ENCODE data around the gene NFIX.

NFIX gene

DNA sequence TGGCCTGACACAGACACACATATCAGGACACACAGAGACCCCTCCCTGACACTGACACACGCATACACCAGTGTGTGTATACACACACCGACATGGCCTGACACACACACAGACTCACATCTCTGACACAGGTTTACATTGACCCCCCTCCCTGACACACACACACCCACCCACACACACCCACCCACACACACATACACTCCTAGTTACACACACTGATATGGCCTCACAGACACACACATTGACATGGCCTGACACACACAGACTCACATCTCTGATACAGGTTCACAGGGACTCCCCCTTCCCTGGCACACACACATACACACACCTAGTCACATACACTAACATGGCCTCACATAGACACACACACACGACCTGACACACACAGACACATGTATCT lies 4.4 kb upstream of the NFIX start:
- no peak for DNase-seq

DNA sequence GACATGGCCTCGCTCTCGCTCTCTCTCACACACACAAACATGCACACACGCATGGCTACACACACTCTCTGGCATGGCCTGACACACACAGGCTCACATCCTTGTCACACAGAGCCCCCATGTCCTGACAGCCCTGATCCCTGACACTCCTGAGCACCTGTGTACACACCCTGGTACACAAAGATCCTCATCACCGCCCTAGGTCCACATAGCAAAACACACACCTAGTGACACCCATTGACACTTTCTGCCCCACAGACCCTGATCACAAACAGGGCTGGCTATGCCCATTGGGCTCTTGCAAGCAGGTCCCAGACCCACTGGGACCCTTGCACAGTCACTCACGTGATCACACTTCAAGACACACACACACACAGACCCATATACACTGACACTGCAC lies 4.0 kb upstream of the NFIX start:
- no peak for DNase-seq

- DNase-seq, result no peak
Observed at GRCh38 chr19:12992729-12993128, 2.5 kb upstream of the NFIX start.

DNA sequence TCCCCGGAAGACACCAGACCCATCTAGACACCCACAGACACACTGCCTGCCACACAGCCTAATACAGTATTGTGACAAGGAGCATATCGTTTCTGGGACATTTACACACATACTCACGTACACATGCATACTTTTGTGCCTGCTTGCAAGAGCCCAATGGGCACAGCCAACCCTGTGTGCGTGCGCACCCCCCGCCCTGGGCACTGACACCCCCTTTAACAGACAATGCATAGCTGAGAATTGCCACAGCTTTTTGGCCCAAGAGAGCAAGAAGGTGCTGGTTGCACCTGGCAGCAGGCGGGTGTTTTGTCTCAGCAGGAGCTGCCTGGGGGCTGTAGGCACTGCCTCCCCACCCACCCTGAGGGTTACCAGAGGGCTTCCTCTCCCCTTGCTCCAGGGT lies 1.7 kb upstream of the NFIX start:
- DNase-seq, result no peak

DNA sequence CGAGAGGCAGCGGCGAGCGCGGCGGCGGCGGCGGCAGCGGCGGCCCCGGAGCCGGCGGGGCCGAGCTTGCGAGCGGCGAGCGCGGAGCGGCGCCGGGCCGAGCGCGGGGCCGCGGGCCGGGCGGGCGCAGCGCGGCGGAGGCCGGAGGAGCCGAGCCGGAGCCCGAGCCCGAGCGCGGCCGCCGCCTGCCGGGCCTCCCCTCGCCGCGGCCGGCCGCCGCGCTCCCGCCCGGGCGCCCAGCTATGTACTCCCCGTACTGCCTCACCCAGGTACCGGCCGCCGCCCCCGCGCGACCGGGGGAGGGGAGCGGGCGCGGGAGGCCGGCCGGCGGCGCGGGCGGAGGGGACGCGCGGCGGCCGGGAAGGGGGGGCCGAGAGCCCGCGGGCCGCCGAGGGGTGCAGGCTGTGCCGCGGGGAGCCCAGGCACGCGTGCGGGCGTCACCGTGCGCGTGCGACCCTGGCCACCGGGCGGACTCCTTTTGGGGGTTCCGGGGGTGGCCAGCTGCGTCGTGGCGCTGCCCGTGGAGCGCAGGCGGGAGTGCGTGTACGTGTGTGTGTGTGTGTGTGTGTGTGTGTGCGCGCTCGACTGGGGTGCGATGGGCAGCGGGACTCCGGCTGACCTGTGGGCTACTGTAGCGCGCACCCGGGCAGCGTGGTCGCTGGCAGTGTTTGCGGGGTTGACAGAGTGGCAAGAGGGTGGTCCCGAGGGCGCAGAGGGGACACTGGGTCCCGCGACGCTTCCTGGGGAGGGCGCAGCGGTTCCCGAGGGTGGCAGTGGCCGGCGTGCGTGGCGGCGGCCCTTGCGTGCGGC lies 526 bp downstream of the NFIX start:
- no peak for DNase-seq

GRCh38 chr19:12996406-12997094 lies 1.3 kb downstream of the NFIX start:
- no peak for DNase-seq

DNA sequence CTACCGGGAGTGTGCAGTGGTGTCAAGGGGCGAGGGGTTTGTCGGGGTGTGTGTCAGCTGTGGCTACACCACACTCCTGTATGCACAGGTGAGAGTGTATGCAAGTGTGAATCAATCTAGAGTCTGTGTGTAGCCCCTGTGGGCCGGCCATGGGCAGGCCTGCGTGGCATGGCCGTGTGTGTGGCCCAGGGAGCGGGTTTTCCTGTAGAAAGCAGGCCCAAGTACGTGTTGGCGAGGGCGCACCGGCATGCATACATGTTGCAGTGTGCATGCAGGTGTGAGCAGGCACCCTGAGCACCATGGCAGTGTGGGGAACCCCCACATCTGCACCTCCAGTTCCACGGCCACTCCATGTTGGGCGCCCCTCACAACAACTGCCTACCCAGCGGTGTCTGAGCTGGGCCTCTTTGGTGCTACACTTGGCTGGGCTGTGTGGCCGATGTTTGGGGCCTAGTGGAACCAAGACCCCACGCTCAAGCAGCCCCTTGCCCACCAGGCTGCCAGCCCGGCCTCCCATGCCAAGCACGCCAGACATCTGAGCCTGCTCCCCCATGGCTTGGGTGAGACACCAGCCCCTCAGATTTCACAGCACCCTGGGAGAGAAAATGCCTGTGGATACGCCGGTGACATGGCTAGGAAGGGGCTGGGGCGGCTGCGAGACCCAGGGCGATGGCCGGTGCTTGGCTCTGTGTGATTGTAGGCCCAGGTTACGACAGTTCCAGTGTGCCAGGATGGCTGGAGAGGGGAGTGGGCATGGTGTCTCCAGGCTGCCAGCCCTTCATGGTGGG lies 2.1 kb downstream of the NFIX start:
- DNase-seq, result no peak

GRCh38 chr19:12997967-12998940 lies 3.0 kb downstream of the NFIX start:
- DNase-seq, result no peak

GRCh38 chr19:13001166-13001501 lies 5.9 kb downstream of the NFIX start:
- DNase-seq, result no peak

GRCh38 chr19:13001502-13002165 lies 6.4 kb downstream of the NFIX start:
- no peak for DNase-seq

GRCh38 chr19:13002166-13002898 lies 7.1 kb downstream of the NFIX start:
- no peak for DNase-seq

DNA sequence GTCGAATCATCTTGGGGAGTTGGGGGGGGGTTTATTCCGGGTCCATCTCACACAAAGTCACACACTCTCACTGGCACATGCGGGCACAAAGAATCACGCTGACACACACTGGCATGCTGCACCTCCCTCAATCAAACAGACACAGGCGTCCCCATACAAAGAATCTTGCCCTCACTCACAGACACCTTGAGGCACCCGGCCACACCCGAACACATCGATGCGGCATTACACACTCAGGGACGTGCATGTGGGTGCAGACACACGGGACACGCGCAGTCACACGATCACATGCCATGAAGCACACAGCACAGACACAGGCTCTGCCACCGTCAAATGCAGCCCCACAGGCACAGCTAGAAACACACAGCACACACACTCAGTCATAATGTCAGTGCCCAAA lies 7.8 kb downstream of the NFIX start:
- DNase-seq, result no peak

DNA sequence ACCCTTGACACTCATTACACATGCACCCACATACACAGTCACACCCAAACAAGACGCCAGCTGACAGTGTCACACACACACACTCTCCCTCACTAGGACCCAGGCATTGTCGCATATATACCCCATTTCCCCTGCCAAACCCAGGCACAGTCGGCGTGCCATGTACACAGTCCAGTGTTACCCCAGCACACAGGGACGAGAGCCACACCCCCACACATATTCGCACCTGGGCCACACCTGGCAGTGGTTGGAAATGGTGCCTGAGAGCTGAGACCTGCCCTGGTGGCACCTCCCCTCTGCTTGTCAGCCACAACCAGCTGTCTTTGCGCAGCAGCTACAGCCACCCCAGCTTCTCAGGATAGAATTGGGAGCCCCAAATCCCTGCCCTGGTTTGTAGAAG lies 9.0 kb downstream of the NFIX start:
- no peak for DNase-seq

- no peak for DNase-seq
Observed at GRCh38 chr19:13005253-13005652, 10.0 kb downstream of the NFIX start.

GRCh38 chr19:13005861-13006370 lies 10.6 kb downstream of the NFIX start:
- DNase-seq, result no peak

DNA sequence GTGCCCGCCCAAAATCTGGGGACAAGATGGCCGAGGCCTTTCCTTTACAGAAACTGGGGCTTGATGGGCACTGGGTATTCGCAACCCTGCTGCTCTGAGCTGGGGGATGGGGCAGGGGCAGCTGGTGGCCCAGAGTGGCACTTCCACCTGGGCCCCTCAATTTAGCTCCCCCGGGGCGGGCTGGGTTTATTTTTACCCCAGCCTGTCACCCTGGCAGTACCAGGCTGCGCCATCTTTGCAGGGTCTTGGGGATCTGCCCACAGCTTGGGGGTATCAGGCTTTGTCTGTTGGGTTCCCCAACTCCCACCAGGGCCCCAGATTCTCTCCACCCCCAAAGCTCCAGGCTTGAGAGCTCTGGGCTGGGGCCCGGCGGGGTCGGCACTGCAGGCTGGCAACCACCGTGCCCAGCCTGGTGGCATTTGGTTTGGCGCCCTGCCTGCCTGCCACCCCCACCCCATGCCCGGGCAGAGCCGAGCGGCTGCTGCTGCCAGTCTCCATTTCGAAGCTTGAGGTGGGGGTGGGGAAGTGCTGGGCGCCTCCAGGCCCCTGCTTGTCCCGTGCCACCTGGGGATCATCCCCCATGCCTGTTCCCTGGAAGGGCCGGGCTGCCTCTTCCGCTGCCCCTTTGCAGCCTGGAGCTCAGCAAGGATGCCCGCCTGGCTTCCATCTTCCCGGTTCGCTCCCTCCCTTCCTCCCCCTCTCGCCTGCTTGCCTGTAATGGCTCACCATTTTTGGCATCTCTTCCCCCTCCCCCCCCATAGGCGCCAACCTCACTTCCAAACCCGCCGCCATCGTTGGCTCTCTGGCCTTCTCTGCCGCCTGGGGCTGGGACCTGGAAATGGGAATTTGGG lies 11.4 kb downstream of the NFIX start:
- DNase-seq, result no peak

- no peak for DNase-seq
Observed at GRCh38 chr19:13007292-13008045, 12.2 kb downstream of the NFIX start.

GRCh38 chr19:13008926-13009787 lies 13.9 kb downstream of the NFIX start:
- DNase-seq, result no peak

All from activated effector memory CD4-positive, alpha-beta T cell treated with Interleukin-2 at 50 U/mL for 16 hours (primary cell).